Thymus (tissue), 11 donors: ENCODE results near the gene ZC3HAV1L. TPM values are rescaled to one million over a fixed set of nuclear protein-coding genes. Genes with fewer than 3 reads are reported as not detected.
A peak's percentile ranks its signal among the peaks of the same experiment; 100 is the strongest.
"Not testable (repeated sequence)": the region's sequence is repeated elsewhere in the genome, so short reads cannot be mapped to it uniquely, and the experiment has no call there.

Source experiments
- DNase-seq, 9 donors: peaks; one replicate each; pipeline ENCODE4 v3.0.0-alpha.2; 2013; ENCODE audit warnings: low spot score in 9 of 9, low read depth in 6 of 9, missing footprints in 1 of 9
- H3K27ac ChIP-seq, 2 donors: one replicate each; pipeline ENCODE4 v1.5.1; 2013; ENCODE audit warnings: control low read depth in 1 of 2, low read depth in 1 of 2, low read length in 1 of 2, mild to moderate bottlenecking in 1 of 2, moderate library complexity in 1 of 2
- H3K27me3 ChIP-seq, 2 donors: one replicate each; pipeline ENCODE4 v1.5.1; 2013; ENCODE audit warnings: low read length in 1 of 2; ENCODE audit not compliant: control insufficient read depth in 2 of 2, insufficient read depth in 1 of 2
- H3K36me3 ChIP-seq, 2 donors: one replicate each; pipeline ENCODE4 v1.5.1; 2013; ENCODE audit warnings: low read length in 1 of 2, mild to moderate bottlenecking in 1 of 2, moderate library complexity in 1 of 2; ENCODE audit not compliant: control insufficient read depth in 2 of 2, insufficient read depth in 2 of 2
- H3K4me1 ChIP-seq, 2 donors: one replicate each; pipeline ENCODE4 v1.5.1; 2013; ENCODE audit warnings: low read length in 2 of 2; ENCODE audit not compliant: control insufficient read depth in 2 of 2, insufficient read depth in 2 of 2
- H3K4me3 ChIP-seq, 2 donors: one replicate each; pipeline ENCODE4 v1.5.1; 2013; ENCODE audit warnings: low read length in 2 of 2, control low read depth in 1 of 2, mild to moderate bottlenecking in 1 of 2
- H3K9me3 ChIP-seq, 2 donors: one replicate each; pipeline ENCODE4 v1.5.1; 2013; ENCODE audit warnings: low read length in 1 of 2, mild to moderate bottlenecking in 1 of 2; ENCODE audit not compliant: control insufficient read depth in 2 of 2, insufficient read depth in 1 of 2
- WGBS: extraction: QIAGEN DNeasy Blood & Tissue Kit; methylation state at CpG from one replicate; pipeline ENCODE4 v1.1.7; 2013; 5-methylcytosine and 5-hydroxymethylcytosine counted together
- polyA plus RNA-seq: library from polyadenylated mRNA; stranded (reverse); fragments of 200-250 nt; gene quantifications from one replicate; pipeline ENCODE4 v1.2.3, GENCODE V29; 2013
- total RNA-seq: library from RNA; stranded (reverse); fragments of 120-200 nt; gene quantifications from one replicate; pipeline ENCODE4 v1.2.4, GENCODE V29; 2013
- donor health status: healthy.

The ZC3HAV1L gene
- total and polyA plus RNA-seq, 2 donors = 0.50 to 4.5 TPM

- Histone ChIP-seq H3K36me3 (peaks cover 13 to 35% of the 10 kb centered on the region in 2 donors), H3K27me3 (peaks cover 0 to 5% of the 10 kb centered on the region in 2 donors), H3K4me3 (no peak overlapping the region), H3K9me3 (no peaks in the 10 kb centered on the region), H3K4me1 (peaks cover 19 to 22% of the 10 kb centered on the region in 2 donors), H3K27ac (no peak overlapping the region)
- WGBS = 95% methylated on average over 6 of the region's 6 CpGs
- peak in 2 of 9 donors; percentile 21 to 35 for DNase-seq
Observed at GRCh38 chr7:139033346-139034114, 2.3 kb downstream of the ZC3HAV1L start.

- Histone ChIP-seq H3K9me3 (no peaks in the 10 kb centered on the region), H3K27me3 (peaks cover 0 to 5% of the 10 kb centered on the region in 2 donors), H3K4me3 (no peak overlapping the region), H3K36me3 (peaks cover 13 to 42% of the 10 kb centered on the region in 2 donors), H3K4me1 (peaks cover 19 to 22% of the 10 kb centered on the region in 2 donors), H3K27ac (no peak overlapping the region)
- 90% methylated on average over 4 of the region's 4 CpGs for WGBS
- no peak for DNase-seq
Observed at GRCh38 chr7:139032473-139032872, 3.4 kb downstream of the ZC3HAV1L start.

- no peak overlapping the region for H3K27ac ChIP-seq
- peaks cover 14 to 66% of the 10 kb centered on the region in 2 donors for H3K36me3 ChIP-seq
- no peak overlapping the region for H3K4me3 ChIP-seq
- no peaks in the 10 kb centered on the region for H3K9me3 ChIP-seq
- H3K4me1 ChIP-seq = peaks cover 5 to 8% of the 10 kb centered on the region in 2 donors
- WGBS = 95% methylated on average over 3 of the region's 3 CpGs
- DNase-seq = no peak
- H3K27me3 ChIP-seq = no peaks in the 10 kb centered on the region
Observed at GRCh38 chr7:139029353-139029752, 6.5 kb downstream of the ZC3HAV1L start.

GRCh38 chr7:139026551-139026950 lies 9.3 kb downstream of the ZC3HAV1L start:
- Histone ChIP-seq H3K4me3 (no peak overlapping the region), H3K4me1 (no peaks in the 10 kb centered on the region), H3K27ac (no peak overlapping the region), H3K36me3 (peaks cover 14 to 59% of the 10 kb centered on the region in 2 donors), H3K9me3 (no peaks in the 10 kb centered on the region), H3K27me3 (no peaks in the 10 kb centered on the region)
- DNase-seq = no peak
- 96% methylated on average over 6 of the region's 6 CpGs for WGBS

GRCh38 chr7:139025861-139026260 lies 10.0 kb downstream of the ZC3HAV1L start:
- peaks cover 14 to 59% of the 10 kb centered on the region in 2 donors for H3K36me3 ChIP-seq
- DNase-seq, H3K4me1 ChIP-seq, H3K27ac ChIP-seq, H3K4me3 ChIP-seq, H3K9me3 ChIP-seq, H3K27me3 ChIP-seq: not testable (repeated sequence)
- WGBS = 97% methylated on average over 5 of the region's 5 CpGs

- H3K36me3 ChIP-seq = peaks cover 3 to 37% of the 10 kb centered on the region in 2 donors
- H3K27ac ChIP-seq = no peak overlapping the region
- no peaks in the 10 kb centered on the region for H3K9me3 ChIP-seq
- H3K4me3 ChIP-seq = no peak overlapping the region
- WGBS = 94% methylated on average over 5 of the region's 5 CpGs
- H3K27me3 ChIP-seq = no peaks in the 10 kb centered on the region
- no peaks in the 10 kb centered on the region for H3K4me1 ChIP-seq
- DNase-seq = no peak
Observed at GRCh38 chr7:139023076-139023475, 12.8 kb downstream of the ZC3HAV1L start.

- Histone ChIP-seq H3K36me3 (peaks cover 3 to 32% of the 10 kb centered on the region in 2 donors), H3K4me3 (no peak overlapping the region), H3K4me1 (no peaks in the 10 kb centered on the region), H3K27ac (no peak overlapping the region), H3K27me3 (no peaks in the 10 kb centered on the region), H3K9me3 (no peaks in the 10 kb centered on the region)
- WGBS = 68% methylated on average over 4 of the region's 4 CpGs
- DNase-seq = no peak
Observed at GRCh38 chr7:139022286-139022685, 13.6 kb downstream of the ZC3HAV1L start.

- H3K4me1 ChIP-seq = no peaks in the 10 kb centered on the region
- 96% methylated on average over 3 of the region's 3 CpGs for WGBS
- no peaks in the 10 kb centered on the region for H3K27me3 ChIP-seq
- peaks cover 0 to 10% of the 10 kb centered on the region in 2 donors for H3K36me3 ChIP-seq
- DNase-seq = no peak
- H3K4me3 ChIP-seq = no peak overlapping the region
- H3K9me3 ChIP-seq = no peaks in the 10 kb centered on the region
- no peak overlapping the region for H3K27ac ChIP-seq
Observed at GRCh38 chr7:139018910-139019309, 16.9 kb downstream of the ZC3HAV1L start.

- WGBS = 44% methylated on average over 7 of the region's 7 CpGs
- no peaks in the 10 kb centered on the region for H3K27me3 ChIP-seq
- no peak overlapping the region for H3K27ac ChIP-seq
- peaks cover 0 to 5% of the 10 kb centered on the region in 2 donors for H3K36me3 ChIP-seq
- H3K4me1 ChIP-seq = no peaks in the 10 kb centered on the region
- no peaks in the 10 kb centered on the region for H3K9me3 ChIP-seq
- peak in 6 of 9 donors; percentile 47 to 79 (median 54) for DNase-seq
- no peak overlapping the region for H3K4me3 ChIP-seq
Observed at GRCh38 chr7:139016931-139017511, 18.8 kb downstream of the ZC3HAV1L start.
